Measurements from ENCODE around the gene PCAT7. TPM values are rescaled to one million over a fixed set of nuclear protein-coding genes. Genes with fewer than 3 reads are reported as not detected.

PCAT7 gene
- total and polyA plus RNA-seq, 9 of the 15 experiments (the other 6 are each of a cell fraction or from before 2014, with no cell fraction given) = 0.09 to 0.13 TPM; not detected in 7

- TF ChIP-seq ZNF197 (CRISPR knock-in tag; IDR thresholded peaks at IDR 0.05; ENCODE audit: low read depth) (no peak), NCOA4 (IDR thresholded peaks at IDR 0.05; ENCODE audit: partially characterized antibody) (no peak), IFI16 (CRISPR knock-in tag; IDR thresholded peaks at IDR 0.05) (no peak), TFAM (CRISPR knock-in tag; conservative IDR thresholded peaks at IDR 0.05) (no peak), BRF1 (IDR thresholded peaks at IDR 0.05; ENCODE audit: borderline replicate concordance, extremely low read depth, insufficient read length) (no peak), PCBP2 (IDR thresholded peaks at IDR 0.05; ENCODE audit: low read depth, low read length, poor library complexity, severe bottlenecking) (no peak)
Observed at GRCh38 chr9:94526271-94526670, 28.6 kb upstream of the PCAT7 start (continued).

- Histone ChIP-seq H3K36me3 (ENCODE audit: control insufficient read depth, insufficient read depth, low read length) (no peaks in the 10 kb centered on the region), H2AFZ (ENCODE audit: low read depth, low read length) (no peak overlapping the region), H3K9ac (ENCODE audit: insufficient read depth in 1 of 2, low read depth in 2 of 2, low read length in 2 of 2) (no peak overlapping the region), H3K27me3 (ENCODE audit: control insufficient read depth in 2 of 2, insufficient read depth in 2 of 2, low read length in 2 of 2) (peaks cover 0 to 5% of the 10 kb centered on the region in 2 experiments; a peak in 1 of 5 replicates), H3K4me3 (no peak overlapping the region), H3K27ac (ENCODE audit: extremely low read depth, low read depth, low read length) (no peak overlapping the region), H3K9me3 (replicated peaks; ENCODE audit: control insufficient read depth, insufficient read depth, low read depth, low read length) (no peaks in the 10 kb centered on the region), H3K4me2 (ENCODE audit: insufficient read depth, low read length) (no peak overlapping the region), H4K20me1 (replicated peaks; ENCODE audit: control insufficient read depth, insufficient read depth, low read length) (no peaks in the 10 kb centered on the region), H3K9me1 (ENCODE audit: control insufficient read depth, insufficient read depth, low read length) (no peaks in the 10 kb centered on the region), H3K4me1 (replicated peaks in 1 of 2; ENCODE audit: control insufficient read depth in 2 of 2, insufficient read depth in 2 of 2, low read length in 2 of 2) (no peaks in the 10 kb centered on the region), H3K79me2 (ENCODE audit: control insufficient read depth, insufficient read depth, low read length) (no peaks in the 10 kb centered on the region)
- FAIRE-seq (peak; percentile 26), DNase-seq (ENCODE audit: extremely low read depth in 1 of 4, low spot score in 3 of 4) (no peak), ATAC-seq (no peak)
- POLR2A ChIA-PET = interaction anchor here (0.7 kb wide), 1 partner anchor 15 kb away, joined by 3 read pairs; no protein-coding TSS in a partner anchor
- TF ChIP-seq ZC3H11A (IDR thresholded peaks at IDR 0.05; ENCODE audit: low read depth, low read length) = no peak
- TF ChIP-seq ZNF445 (CRISPR knock-in tag; IDR thresholded peaks at IDR 0.05; ENCODE audit: low read depth) = no peak
- no peak for TF ChIP-seq COPS2 (conservative IDR thresholded peaks at IDR 0.05)
- no peak for TF ChIP-seq E2F3 (CRISPR knock-in tag; IDR thresholded peaks at IDR 0.05)
- TF ChIP-seq HEY1 (CRISPR knock-in tag; IDR thresholded peaks at IDR 0.05; ENCODE audit: borderline replicate concordance) = no peak
- no peak for TF ChIP-seq SOX6 (IDR thresholded peaks at IDR 0.05)
- TF ChIP-seq SPI1 (IDR thresholded peaks at IDR 0.05; ENCODE audit: borderline replicate concordance, low read depth, low read length) = no peak
- no peak for TF ChIP-seq KHSRP (IDR thresholded peaks at IDR 0.05)
- CTCF ChIA-PET (ENCODE audit: low intra/inter-chr PET ratio) = no interaction called here
- no TSS peak for BruUV-seq (replicated peaks)
- intact Hi-C loops (cut with micrococcal nuclease) = no loop called here
- WGBS (ENCODE audit: insufficient coverage, low coverage, missing lambda C conversion rate) = 0% methylated on average over 1 of the region's 1 CpG
- in situ Hi-C loops (cut with MboI) = no loop called here
Observed at GRCh38 chr9:94526951-94527350, 27.9 kb upstream of the PCAT7 start.

Data from K562 (cell line).